ENCODE measurements around the gene ANO4. TPM values are rescaled to one million over a fixed set of nuclear protein-coding genes. Genes with fewer than 3 reads are reported as not detected.
"Not testable (repeated sequence)": the region's sequence is repeated elsewhere in the genome, so short reads cannot be mapped to it uniquely, and the experiment has no call there.

ANO4 gene
- total RNA-seq, 2 experiments from 2014 or later: not detected

DNA sequence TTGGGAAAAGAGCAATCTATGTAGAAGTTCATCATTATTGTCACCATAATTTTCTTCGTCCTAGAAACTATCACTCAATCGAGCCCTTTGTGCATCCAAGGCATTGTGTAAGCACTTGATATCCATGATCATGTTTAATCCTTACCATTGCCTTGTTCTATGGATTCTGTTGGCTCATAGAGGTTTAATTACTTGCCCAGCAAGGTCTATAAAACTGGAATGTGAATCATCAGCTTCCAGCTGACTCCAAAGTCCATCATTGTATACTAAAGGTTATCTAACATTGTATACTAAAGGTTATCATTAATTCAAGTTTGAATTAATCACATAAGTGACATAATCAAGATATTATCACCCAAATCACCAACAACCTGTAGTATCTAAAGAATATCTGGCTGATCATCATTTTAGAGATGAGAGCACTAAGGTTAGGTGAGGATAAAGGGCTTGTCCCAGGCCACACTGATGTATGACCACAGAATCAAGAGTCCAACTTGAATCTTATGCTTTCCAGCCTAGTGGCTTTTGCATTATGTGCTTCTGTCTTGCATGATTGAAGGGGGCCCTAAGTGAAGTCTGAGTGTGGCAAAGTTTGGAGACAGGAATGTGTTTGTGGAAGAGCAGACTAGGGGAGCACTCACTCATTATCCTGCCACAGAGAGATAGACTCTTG is 188.1 kb downstream of the ANO4 start:
- Mint-ChIP-seq H3K4me1 (no peaks in the 10 kb centered on the region), H3K4me3 (no peak overlapping the region), H3K36me3 (ENCODE audit: low read depth) (no peaks in the 10 kb centered on the region), H3K27me3 (no peaks in the 10 kb centered on the region), H3K27ac (no peak overlapping the region), H3K9me3 (ENCODE audit: low read depth) (no peaks in the 10 kb centered on the region)
- CTCF ChIA-PET: no interaction called here
- POLR2A ChIA-PET: no interaction called here
- intact Hi-C loops (cut with DNase I, micrococcal nuclease): no loop called here
- no peak for ATAC-seq
- DNase-seq: no peak

DNA sequence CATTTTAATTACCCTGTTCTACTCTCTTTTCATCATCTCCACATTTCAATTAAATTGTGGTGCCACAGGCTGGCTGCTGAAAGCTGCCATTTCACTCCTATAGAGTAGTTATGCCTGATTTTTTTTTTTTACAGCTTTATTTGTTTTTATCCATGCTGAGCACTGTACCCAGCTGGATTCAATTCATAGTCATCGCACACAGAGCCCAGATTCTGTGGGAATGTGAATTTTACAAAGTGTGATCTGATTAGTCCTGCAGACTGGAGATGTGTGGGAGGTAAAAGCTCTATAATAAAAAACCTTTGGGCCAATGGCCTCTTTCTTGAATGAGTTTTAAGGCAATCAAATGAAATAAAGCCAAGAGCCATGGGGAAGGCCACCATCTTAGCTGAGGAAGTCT is 190.2 kb downstream of the ANO4 start:
- H3K27me3 Mint-ChIP-seq: no peaks in the 10 kb centered on the region
- ATAC-seq (no peak), DNase-seq (no peak)
- H3K9me3 Mint-ChIP-seq (ENCODE audit: low read depth): peaks cover 6% of the 10 kb centered on the region
- no peak overlapping the region for H3K27ac Mint-ChIP-seq
- H3K4me3 Mint-ChIP-seq: no peak overlapping the region
- ChIA-PET POLR2A (no interaction called here), CTCF (interaction anchor here (0.6 to 0.9 kb wide), 3 partner anchors 14 to 312 kb away, joined by 3 read pairs; no protein-coding TSS in a partner anchor)
- no peaks in the 10 kb centered on the region for H3K4me1 Mint-ChIP-seq
- H3K36me3 Mint-ChIP-seq (ENCODE audit: low read depth): no peaks in the 10 kb centered on the region
- intact Hi-C loops (cut with DNase I, micrococcal nuclease): no loop called here

DNA sequence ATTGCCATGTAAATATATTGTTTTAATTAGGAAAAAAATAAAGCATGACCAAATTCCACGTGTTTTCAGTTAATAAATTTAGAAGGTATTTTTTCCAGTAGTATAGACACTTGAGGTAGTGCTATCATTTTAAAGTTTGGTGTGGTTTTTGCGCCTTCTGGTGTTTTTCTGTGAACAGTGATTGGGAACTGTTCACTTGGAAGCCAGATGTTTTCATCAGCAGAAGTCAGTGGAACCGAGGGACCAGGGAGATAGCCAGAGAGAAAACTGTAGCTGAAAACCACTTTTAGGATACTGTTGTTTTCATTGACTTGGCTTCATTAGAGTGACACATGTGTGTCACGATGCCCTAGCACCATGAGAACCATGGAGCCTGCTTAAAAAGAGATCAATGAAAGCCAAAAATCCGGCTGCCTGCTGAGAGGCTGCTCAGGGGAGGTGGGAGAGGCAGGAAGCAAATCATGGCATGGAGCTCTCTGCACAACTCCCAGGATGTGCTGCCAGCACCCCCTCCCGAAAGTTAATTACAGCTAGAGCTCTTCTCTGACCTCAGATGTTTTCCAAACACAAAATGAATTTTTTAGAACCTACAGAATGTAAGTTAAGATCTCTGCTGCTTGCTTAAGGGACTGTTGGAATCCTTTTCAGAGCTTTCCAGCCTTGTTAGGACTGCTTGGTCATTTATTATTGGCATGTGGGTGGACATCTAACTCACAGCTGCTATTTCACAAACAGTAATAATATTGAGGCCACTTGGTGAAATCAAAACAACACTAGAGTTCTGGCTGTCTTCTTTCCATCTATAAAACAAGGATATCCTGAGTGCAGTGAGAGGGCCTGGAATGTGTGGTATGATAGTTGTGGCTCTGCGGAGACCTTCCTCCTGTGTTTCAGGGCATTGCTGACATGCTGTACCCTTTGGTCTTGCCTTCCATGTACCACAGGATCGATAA is 192.3 kb downstream of the ANO4 start:
- Mint-ChIP-seq H3K36me3 (ENCODE audit: low read depth) (no peaks in the 10 kb centered on the region), H3K27ac (no peak overlapping the region), H3K27me3 (no peaks in the 10 kb centered on the region), H3K4me1 (no peaks in the 10 kb centered on the region), H3K4me3 (no peak overlapping the region), H3K9me3 (ENCODE audit: low read depth) (peaks cover 6% of the 10 kb centered on the region)
- ChIA-PET CTCF (no interaction called here), POLR2A (no interaction called here)
- intact Hi-C loops (cut with DNase I, micrococcal nuclease): no loop called here
- DNase-seq (no peak), ATAC-seq (no peak)

GRCh38 chr12:100987552-100988521 is 193.3 kb downstream of the ANO4 start:
- no peaks in the 10 kb centered on the region for H3K36me3 Mint-ChIP-seq (ENCODE audit: low read depth)
- ATAC-seq (peak; percentile 78), DNase-seq (peak; percentile 36)
- H3K27me3 Mint-ChIP-seq: no peaks in the 10 kb centered on the region
- peaks cover 6% of the 10 kb centered on the region for H3K9me3 Mint-ChIP-seq (ENCODE audit: low read depth)
- intact Hi-C loops (cut with DNase I, micrococcal nuclease): no loop called here
- ChIA-PET CTCF (no interaction called here), POLR2A (no interaction called here)
- H3K4me1 Mint-ChIP-seq: no peaks in the 10 kb centered on the region
- H3K4me3 Mint-ChIP-seq: no peak overlapping the region
- no peak overlapping the region for H3K27ac Mint-ChIP-seq

- H3K4me1 Mint-ChIP-seq; intact Hi-C loops (cut with DNase I, micrococcal nuclease); CTCF ChIA-PET; H3K27me3 Mint-ChIP-seq; DNase-seq; H3K27ac Mint-ChIP-seq; H3K4me3 Mint-ChIP-seq; H3K36me3 Mint-ChIP-seq (ENCODE audit: low read depth); POLR2A ChIA-PET; ATAC-seq; H3K9me3 Mint-ChIP-seq (ENCODE audit: low read depth): not testable (repeated sequence)
Observed at GRCh38 chr12:100989509-100989908, 194.9 kb downstream of the ANO4 start.

- ATAC-seq (no peak), DNase-seq (no peak)
- Mint-ChIP-seq H3K27ac (no peak overlapping the region), H3K27me3 (no peaks in the 10 kb centered on the region), H3K4me3 (no peak overlapping the region), H3K36me3 (ENCODE audit: low read depth) (no peaks in the 10 kb centered on the region), H3K9me3 (ENCODE audit: low read depth) (peaks cover 6% of the 10 kb centered on the region), H3K4me1 (no peaks in the 10 kb centered on the region)
- ChIA-PET CTCF (interaction anchor here (0.7 kb wide), 1 partner anchor 106 kb away, joined by 3 read pairs; no protein-coding TSS in a partner anchor), POLR2A (no interaction called here)
- intact Hi-C loops (cut with DNase I, micrococcal nuclease): no loop called here
Observed at GRCh38 chr12:100991102-100991501, 196.5 kb downstream of the ANO4 start.

- H3K9me3 Mint-ChIP-seq (ENCODE audit: low read depth): peaks cover 6% of the 10 kb centered on the region
- no peak overlapping the region for H3K27ac Mint-ChIP-seq
- POLR2A ChIA-PET: no interaction called here
- H3K27me3 Mint-ChIP-seq: no peaks in the 10 kb centered on the region
- CTCF ChIA-PET: interaction anchor here (0.5 to 0.7 kb wide), 3 partner anchors 10 to 802 kb away, joined by 3 read pairs; no protein-coding TSS in a partner anchor
- H3K36me3 Mint-ChIP-seq (ENCODE audit: low read depth): no peaks in the 10 kb centered on the region
- no peak overlapping the region for H3K4me3 Mint-ChIP-seq
- ATAC-seq (no peak), DNase-seq (no peak)
- H3K4me1 Mint-ChIP-seq: no peaks in the 10 kb centered on the region
- intact Hi-C loops (cut with DNase I, micrococcal nuclease): no loop called here
Observed at GRCh38 chr12:100992194-100992593, 197.6 kb downstream of the ANO4 start.

GRCh38 chr12:100993916-100994450 is 199.4 kb downstream of the ANO4 start:
- Mint-ChIP-seq H3K27ac (no peak overlapping the region), H3K27me3 (no peaks in the 10 kb centered on the region), H3K36me3 (ENCODE audit: low read depth) (no peaks in the 10 kb centered on the region), H3K4me3 (no peak overlapping the region), H3K4me1 (no peaks in the 10 kb centered on the region), H3K9me3 (ENCODE audit: low read depth) (peaks cover 3% of the 10 kb centered on the region)
- no peak for DNase-seq
- intact Hi-C loops (cut with DNase I, micrococcal nuclease): no loop called here
- no peak for ATAC-seq
- ChIA-PET POLR2A (no interaction called here), CTCF (no interaction called here)

DNA sequence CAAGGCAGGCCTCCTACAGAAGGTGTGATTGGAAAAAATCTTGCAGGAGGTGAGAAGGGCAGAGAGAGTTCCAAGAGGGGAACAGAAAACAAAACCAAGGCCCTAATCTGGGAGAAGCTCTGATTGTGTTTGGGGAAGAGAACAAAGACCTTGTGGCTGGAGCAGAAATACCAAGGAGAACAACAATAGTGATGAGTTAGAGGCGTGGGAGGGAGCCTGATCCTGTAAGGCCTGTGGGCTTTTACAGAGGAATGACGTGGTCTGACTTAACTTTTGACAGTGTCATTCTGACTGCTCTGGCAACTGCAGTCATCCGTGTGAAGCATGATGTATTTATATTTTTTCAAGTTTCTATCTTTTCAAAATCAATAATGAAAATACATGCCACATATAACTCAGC is 200.6 kb downstream of the ANO4 start:
- no peaks in the 10 kb centered on the region for H3K4me1 Mint-ChIP-seq
- H3K27me3 Mint-ChIP-seq: no peaks in the 10 kb centered on the region
- intact Hi-C loops (cut with DNase I, micrococcal nuclease): no loop called here
- DNase-seq (no peak), ATAC-seq (no peak)
- H3K9me3 Mint-ChIP-seq (ENCODE audit: low read depth): no peaks in the 10 kb centered on the region
- POLR2A ChIA-PET: no interaction called here
- CTCF ChIA-PET: no interaction called here
- no peak overlapping the region for H3K27ac Mint-ChIP-seq
- H3K36me3 Mint-ChIP-seq (ENCODE audit: low read depth): no peaks in the 10 kb centered on the region
- no peak overlapping the region for H3K4me3 Mint-ChIP-seq

- Mint-ChIP-seq H3K9me3 (ENCODE audit: low read depth) (no peaks in the 10 kb centered on the region), H3K4me3 (no peak overlapping the region), H3K36me3 (ENCODE audit: low read depth) (no peaks in the 10 kb centered on the region), H3K4me1 (no peaks in the 10 kb centered on the region), H3K27me3 (no peaks in the 10 kb centered on the region), H3K27ac (no peak overlapping the region)
- ATAC-seq (no peak), DNase-seq (no peak)
- ChIA-PET POLR2A (no interaction called here), CTCF (no interaction called here)
- intact Hi-C loops (cut with DNase I, micrococcal nuclease): no loop called here
Observed at GRCh38 chr12:100995771-100996170, 201.2 kb downstream of the ANO4 start.

- H3K27ac Mint-ChIP-seq: no peak overlapping the region
- no peaks in the 10 kb centered on the region for H3K36me3 Mint-ChIP-seq (ENCODE audit: low read depth)
- CTCF ChIA-PET: no interaction called here
- intact Hi-C loops (cut with DNase I, micrococcal nuclease): no loop called here
- H3K9me3 Mint-ChIP-seq (ENCODE audit: low read depth): no peaks in the 10 kb centered on the region
- H3K27me3 Mint-ChIP-seq: no peaks in the 10 kb centered on the region
- no peak overlapping the region for H3K4me3 Mint-ChIP-seq
- H3K4me1 Mint-ChIP-seq: no peaks in the 10 kb centered on the region
- POLR2A ChIA-PET: no interaction called here
- DNase-seq (no peak), ATAC-seq (no peak)
Observed at GRCh38 chr12:101001669-101002068, 207.1 kb downstream of the ANO4 start.

Measured in activated CD4-positive, alpha-beta T cell treated with anti-CD3 and anti-CD28 coated beads for 36 hours (primary cell).